ENCODE results near the gene SRP9.

- TF ChIP-seq POLR2AphosphoS5 (IDR thresholded peaks at IDR 0.05): no peak
- TF ChIP-seq CTCF (IDR thresholded peaks at IDR 0.05 in 8 of 11, conservative IDR thresholded peaks at IDR 0.05 in 3 of 11): no peak
- TF ChIP-seq POLR2A (IDR thresholded peaks at IDR 0.05): no peak
These were observed 5.8 kb upstream of the SRP9 start for GRCh38 chr1:225771661-225772322.

Measured in spleen (tissue), 7 donors.